NCI-H510A treated with DMSO at 0.1 percent for 48 hours (cell line): Measurements from ENCODE around the gene GPSM3.
A peak's percentile ranks its signal among the peaks of the same experiment; 100 is the strongest.
"Not testable (repeated sequence)": the region's sequence is repeated elsewhere in the genome, so short reads cannot be mapped to it uniquely, and the experiment has no call there.

ENCODE experiments used
- DNase-seq: peaks from one replicate; lab custom pipeline; 2025; lab: John Stamatoyannopoulos, UW

The GPSM3 gene

DNA sequence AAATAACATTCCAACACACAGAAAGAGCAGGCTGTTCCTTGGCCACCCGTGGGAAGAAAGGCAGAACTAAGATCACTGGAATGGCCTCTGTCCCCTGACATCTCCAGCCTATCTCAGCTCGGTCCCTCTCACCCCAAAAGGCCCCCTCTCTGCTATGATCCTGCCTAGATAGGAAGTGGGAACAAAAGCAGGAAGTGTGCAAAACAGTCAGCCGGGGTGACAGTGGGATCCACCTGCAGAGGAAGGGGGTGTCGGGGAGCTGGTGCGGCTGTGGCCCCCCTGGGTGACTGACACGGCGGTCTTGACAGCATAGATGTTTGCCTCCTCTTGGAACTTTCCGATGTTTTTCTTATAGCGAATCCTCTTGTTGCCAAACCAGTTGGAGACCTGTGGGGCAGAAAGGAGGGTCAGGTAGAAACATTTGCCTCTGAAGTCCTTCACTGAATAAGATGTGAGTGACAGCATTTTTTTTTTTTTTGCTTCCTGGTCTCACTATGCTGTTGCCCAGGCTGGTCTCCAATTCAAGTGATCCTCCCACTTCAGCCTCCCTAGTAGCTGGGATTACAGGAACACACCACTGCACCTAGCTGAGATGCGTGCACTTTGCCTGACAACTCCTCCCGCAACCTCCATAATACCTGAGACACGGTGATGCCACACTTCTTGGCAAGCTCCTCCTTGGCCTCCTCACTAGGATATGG is 5.3 kb downstream of the GPSM3 start:
- no peak for DNase-seq

DNA sequence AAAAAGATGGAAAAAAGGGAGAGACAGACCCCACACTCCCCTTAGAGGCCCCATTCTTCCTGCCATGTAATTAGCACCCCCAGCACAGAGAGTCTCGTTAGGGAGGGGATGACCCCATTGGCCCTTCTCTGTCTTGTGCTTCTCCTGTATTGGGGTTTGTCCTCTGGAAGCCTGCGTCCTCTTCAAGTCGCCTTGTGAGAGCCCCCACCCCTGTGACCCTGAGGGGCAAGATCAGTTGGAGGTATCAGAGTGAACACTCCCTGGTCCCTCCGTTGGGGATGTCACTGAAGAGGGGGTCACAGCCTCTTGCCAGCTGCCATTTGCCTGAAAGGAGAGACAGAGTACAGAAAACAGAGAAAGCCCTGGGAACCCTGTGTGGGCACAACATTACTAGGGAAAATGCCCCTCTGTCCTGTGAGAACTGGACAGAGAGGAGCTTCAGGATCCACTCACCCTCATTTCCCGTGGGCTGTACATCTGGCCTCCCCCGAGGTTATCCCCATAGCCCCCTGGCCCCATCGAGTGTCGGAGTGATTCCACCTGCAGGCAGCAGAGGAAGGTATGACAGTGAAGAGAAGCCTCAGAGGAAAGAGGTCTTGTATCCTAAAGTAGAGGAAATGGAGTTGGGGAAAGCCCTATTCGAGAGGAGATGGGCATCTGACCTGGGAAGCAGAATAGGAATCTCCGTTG is 6.1 kb downstream of the GPSM3 start:
- DNase-seq: not testable (repeated sequence)

GRCh38 chr6:32185681-32186131 is 6.7 kb downstream of the GPSM3 start:
- DNase-seq: peak; percentile 40

DNA sequence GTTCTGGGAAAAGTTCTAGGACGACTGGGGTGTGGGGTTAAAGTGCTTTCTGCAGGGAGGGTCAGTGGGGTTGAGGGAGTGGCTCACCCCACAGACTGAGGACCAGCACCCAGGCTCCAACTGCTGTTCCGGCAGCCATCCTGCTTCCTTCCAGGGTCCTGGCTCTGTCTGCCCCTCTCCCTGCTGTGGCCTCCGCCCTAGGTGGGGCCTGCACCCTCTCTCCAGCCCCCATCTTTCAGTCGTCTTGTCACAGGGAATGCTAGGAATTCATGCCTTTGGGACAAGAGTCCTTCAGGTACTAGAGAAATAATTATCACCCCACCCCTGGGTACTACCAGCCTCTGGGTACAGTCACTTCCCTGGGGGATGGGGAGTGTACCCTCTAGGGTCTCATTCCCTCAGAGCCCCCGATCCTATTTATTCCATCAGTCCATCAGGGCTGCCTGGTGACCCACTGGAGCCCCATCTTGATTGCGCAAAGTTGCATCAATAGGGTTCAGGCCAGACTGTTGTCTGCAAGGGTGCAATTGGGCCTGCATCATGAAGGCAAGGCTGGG is 8.3 kb downstream of the GPSM3 start, which contains the start of gene AGER:
AGER (minus strand) TSS at position 170 of the 557 bp plus-strand sequence; CDS start at position 139, 31 bp downstream.
- DNase-seq: no peak

DNA sequence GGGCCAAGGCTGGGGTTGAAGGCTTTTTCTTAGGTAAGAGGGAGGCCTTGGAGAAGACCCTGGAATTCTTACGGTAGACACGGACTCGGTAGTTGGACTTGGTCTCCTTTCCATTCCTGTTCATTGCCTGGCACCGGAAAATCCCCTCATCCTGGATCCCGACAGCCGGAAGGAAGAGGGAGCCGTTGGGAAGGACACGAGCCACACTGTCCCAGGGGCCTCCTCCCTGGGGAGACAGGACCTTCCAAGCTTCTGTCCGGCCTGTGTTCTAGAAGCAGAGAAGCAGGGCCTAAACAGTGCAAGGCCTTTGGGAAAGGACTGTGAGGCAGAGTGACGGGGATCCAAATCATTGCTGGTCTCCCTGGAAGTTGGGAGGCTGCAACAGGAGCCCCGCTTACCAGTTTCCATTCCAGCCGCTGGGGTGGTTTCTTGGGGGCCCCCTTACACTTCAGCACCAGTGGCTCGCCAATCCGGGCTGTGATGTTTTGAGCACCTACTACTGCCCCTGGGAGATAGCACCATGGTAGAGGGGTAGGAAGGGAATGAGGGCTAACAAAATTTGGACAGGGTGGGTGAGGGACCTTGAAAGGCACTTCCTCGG is 8.9 kb downstream of the GPSM3 start:
- no peak for DNase-seq

GRCh38 chr6:32183030-32183429 is 9.4 kb downstream of the GPSM3 start:
- DNase-seq: no peak

DNA sequence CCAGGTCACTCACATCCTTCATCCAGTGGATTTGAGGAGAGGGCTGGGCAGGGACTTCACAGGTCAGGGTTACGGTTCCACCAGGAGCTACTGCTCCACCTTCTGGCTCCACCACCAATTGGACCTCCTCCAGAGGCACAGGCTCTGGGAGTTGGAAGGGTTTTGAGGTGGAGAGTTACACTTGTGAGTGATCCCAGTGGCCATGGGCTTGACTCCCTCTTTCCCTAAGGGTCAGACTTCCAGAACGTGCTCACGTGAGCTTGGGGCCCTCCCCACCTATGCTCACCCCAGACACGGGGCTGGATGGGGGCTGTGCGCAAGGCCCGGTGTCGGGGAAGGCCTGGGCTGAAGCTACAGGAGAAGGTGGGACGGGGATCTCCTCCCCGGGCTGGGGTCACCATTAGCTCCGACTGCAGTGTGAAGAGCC is 9.9 kb downstream of the GPSM3 start:
- DNase-seq: no peak

DNA sequence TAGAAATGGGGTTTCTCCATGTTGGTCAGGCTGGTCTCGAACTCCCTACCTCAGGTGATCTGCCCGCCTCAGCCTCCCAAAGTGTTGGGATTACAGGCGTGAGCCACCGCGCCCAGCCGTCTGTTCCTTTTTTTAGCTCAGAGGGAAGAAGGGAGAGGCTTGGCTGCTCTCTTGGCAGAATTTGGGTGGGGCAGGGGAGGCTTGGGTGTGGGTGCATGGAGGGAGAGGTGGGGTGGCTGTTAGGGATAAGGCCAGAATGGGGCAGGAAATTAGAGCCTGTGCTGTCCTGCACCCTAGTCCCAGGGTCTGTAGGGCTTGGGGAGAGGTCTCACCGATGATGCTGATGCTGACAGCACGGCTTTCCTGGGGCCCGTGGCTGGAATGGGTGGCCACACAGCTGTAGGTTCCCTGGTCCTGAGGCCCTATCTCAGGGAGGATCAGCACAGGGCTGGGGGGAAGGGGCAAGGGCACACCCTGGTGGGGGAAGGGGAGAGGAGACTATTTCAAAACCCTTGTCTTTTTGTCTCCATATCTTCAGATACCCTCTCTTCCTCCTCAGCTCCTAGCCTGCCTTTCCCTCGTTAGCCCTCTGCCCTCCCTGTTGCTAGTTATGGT is 10.4 kb downstream of the GPSM3 start:
- no peak for DNase-seq

- no peak for DNase-seq
Observed at GRCh38 chr6:32181148-32181702, 11.2 kb downstream of the GPSM3 start.

DNA sequence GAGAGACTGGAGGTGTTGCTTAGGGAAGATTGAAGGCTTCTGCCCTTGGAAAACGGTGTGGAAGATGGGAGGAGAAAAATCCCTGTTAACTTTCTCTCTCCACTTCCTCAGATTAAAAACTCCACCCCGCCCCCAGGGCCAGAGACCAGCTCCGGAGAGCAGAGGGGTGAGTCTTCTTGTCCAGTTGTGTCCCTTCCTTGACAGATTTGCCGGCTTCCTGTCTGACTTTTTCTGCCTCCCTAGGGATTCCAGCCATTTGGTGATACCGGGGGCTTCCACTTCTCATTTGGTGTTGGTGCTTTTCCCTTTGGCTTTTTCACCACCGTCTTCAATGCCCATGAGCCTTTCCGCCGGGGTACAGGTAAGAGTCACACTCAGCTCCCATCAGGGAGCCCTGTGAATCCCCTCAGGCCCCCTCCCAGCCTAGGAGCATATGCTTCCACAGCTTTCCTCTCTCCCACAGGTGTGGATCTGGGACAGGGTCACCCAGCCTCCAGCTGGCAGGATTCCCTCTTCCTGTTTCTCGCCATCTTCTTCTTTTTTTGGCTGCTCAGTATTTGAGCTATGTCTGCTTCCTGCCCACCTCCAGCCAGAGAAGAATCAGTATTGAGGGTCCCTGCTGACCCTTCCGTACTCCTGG is 12.6 kb downstream of the GPSM3 start:
- DNase-seq: no peak

GRCh38 chr6:32178547-32179440 is 13.6 kb downstream of the GPSM3 start:
- DNase-seq: peak; percentile 22

DNA sequence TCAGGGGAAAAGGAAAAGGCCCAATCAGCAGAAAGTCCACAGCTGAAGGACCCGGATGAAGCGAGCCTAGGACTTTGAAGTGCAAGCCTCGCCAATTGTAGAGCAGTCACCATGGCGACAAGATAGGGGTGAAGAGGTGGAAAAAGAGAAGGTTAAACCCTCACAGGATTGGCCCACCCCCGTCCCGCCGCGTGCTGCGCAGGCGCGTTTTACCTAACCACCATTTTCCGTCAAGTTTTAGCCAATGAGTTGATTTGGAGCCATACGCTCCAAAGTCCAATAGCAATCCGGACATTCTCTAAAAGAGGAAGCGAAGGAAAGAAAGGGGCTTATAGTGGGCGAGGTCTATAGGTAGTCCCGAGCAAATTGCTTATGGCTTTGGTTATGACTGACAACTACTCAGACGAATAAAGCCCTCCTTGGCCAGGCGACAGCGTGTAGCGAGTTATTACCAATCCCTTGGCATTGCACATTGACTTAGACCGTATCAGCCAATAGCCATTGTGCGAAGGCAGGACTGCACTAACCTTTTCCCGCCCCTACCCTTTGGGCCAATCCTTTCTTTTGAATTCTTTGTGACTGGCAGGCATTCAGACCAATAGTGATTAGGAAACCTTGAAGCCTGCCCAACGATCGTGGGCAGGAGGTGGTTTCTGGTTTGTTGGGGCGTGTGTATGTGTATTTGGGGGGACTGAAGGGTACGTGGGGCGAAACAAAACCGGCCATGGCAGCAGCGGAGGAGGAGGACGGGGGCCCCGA is 14.5 kb downstream of the GPSM3 start, which contains the start of gene RNF5:
RNF5 (plus strand) TSS at position 618 of the 759 bp plus-strand sequence; CDS start at position 725, 107 bp downstream.
- DNase-seq: peak; percentile 100

DNA sequence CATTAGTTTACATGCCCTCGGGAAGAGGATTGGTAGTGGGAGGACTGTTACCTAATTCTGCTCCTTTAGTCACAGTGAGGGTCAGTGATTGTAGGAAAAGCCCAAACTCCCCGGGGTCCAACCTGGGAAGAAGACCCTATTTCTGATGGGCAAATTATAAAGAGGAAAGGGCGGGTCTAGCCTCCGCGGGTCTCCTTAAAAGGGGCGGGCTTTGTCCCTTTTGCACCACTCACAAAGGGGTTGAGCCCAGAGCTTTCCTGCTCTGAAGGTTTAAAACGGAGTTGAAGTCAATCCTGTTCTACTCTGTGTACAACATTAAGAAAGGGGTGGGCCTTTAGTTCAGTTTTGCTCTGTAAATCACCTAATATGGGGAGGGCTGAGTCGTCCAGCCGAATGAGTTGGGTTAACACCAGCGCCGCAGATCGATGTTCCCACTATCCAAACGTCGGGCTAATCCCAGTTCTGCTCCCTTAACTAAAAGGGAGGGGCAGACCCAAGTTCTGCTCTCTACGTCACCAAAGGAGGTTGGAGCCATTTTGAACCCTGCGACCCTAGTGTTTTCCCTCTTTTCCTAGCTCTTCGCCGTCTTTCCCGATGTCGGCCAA is 15.2 kb downstream of the GPSM3 start:
- DNase-seq: peak; percentile 97

GRCh38 chr6:32176476-32177182 is 15.8 kb downstream of the GPSM3 start:
- DNase-seq: peak; percentile 96

DNA sequence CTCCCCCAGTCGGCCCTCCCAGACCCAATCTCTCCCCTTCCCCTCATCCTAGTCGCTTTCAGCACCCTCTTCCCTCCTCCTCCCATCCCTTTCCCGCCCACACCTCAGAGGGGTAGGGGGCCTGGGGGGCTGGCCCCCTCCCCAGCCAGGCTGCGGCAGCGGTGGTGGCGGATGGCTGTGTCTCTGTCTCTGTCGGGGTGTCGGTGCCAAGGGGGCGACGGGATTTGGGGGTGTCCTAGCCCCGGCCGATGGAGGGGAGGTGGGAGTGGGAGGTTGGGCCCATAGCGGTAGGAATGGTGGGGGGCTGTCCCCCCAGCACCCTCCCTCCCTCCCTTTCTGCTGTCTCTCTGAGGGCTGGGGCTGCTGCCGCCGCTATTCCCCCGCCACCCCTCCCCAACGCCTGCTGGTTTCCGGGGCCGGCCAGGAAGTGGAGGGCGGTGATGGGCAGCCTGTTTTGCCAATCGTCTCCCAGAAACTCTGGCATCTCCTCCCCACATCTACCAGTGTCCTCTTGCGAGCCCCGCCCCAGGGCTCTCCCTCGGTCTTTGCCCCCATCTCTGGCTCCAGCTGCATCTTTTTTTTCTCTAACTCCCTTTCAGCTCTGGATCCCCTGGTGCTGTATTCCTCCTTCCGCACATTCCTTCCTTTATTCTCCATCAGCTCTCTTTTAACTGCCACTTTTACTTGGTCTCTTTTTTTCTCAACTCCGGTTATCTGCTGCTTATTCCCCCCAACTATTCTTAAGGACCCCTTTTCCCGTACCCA is 16.6 kb downstream of the GPSM3 start, which contains the start of gene AGPAT1:
AGPAT1 (minus strand) TSS at position 374 of the 765 bp plus-strand sequence. CDS start 4,588 bp downstream, outside the sequence.
- DNase-seq: peak; percentile 99

DNA sequence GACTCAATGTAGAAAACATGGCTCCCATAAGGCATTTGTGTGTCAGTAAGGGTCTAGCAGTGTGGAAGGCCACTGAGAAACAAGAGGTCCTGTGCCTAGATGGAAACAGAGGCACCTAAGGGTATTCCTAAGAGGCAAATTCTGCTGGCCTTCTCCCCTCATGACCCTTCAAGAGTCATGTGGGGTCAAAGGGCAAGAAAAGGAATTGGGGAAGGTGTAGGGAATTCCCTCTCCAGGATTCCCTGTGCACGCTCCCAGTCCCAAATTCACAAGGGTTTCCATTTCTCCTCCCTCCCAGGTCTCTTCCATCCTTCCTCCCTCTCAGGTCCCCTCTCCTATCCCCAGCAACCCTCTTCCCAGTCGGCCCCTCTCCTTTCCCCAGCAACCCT is 17.1 kb downstream of the GPSM3 start:
- DNase-seq: no peak

DNA sequence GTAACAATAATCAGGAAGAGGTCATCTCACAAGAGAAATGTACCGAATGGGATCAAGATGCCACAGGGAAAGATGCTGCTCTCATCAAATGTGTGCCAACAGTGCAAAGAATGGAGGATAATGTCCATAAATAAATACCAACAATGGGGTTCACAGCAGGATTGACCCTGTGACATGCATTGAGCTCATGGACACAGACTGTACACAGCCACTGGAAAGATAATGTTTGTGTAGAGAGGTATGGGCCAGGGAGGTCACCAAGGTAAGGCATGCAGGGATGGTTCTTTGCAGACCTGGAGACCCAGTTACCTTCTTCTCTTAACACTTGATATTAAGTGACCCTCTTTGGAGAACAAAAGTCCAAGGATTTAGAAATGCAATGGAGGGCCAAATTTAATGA is 18.0 kb downstream of the GPSM3 start:
- no peak for DNase-seq
